ENCODE data around the gene JPH2. TPM values are rescaled to one million over a fixed set of nuclear protein-coding genes. Genes with fewer than 3 reads are reported as not detected.
A peak's percentile ranks its signal among the peaks of the same experiment; 100 is the strongest.

JPH2 gene
- total RNA-seq, 2 donors from 2014 or later, result 0.29 to 0.46 TPM

- DNase-seq (no peak), ATAC-seq (replicated peaks in 1 of 2) (no peak)
- peaks cover 40% of the 10 kb centered on the region for H3K4me1 Mint-ChIP-seq (ENCODE audit: low read depth)
- no peaks in the 10 kb centered on the region for H3K9me3 Mint-ChIP-seq
- peak overlapping the region; percentile 67 for H3K27ac Mint-ChIP-seq
- H3K27me3 Mint-ChIP-seq (ENCODE audit: low read depth), result no peaks in the 10 kb centered on the region
- no peak overlapping the region for H3K4me3 Mint-ChIP-seq
- no peaks in the 10 kb centered on the region for H3K36me3 Mint-ChIP-seq (ENCODE audit: insufficient read depth in 2 of 2)
These were observed 34.5 kb upstream of the JPH2 start for GRCh38 chr20:44221368-44221954.

- Mint-ChIP-seq H3K27ac (peak overlapping the region; percentile 44), H3K4me1 (ENCODE audit: low read depth) (peaks cover 46% of the 10 kb centered on the region), H3K27me3 (ENCODE audit: low read depth) (no peaks in the 10 kb centered on the region), H3K36me3 (ENCODE audit: insufficient read depth in 2 of 2) (no peaks in the 10 kb centered on the region), H3K9me3 (no peaks in the 10 kb centered on the region), H3K4me3 (peak overlapping the region; percentile 65 to 70)
- no peak for ATAC-seq (replicated peaks in 1 of 2)
- no peak for DNase-seq
These were observed 32.8 kb upstream of the JPH2 start for GRCh38 chr20:44219791-44220190.

- Mint-ChIP-seq H3K27me3 (ENCODE audit: low read depth) (no peaks in the 10 kb centered on the region), H3K4me3 (peak overlapping the region; percentile 65 to 70), H3K36me3 (ENCODE audit: insufficient read depth in 2 of 2) (no peaks in the 10 kb centered on the region), H3K9me3 (no peaks in the 10 kb centered on the region), H3K4me1 (ENCODE audit: low read depth) (peaks cover 46% of the 10 kb centered on the region), H3K27ac (peak overlapping the region; percentile 44)
- ATAC-seq (replicated peaks in 1 of 2), result peak; percentile 20 to 28
- DNase-seq, result no peak
These were observed 32.3 kb upstream of the JPH2 start for GRCh38 chr20:44219170-44219730.

GRCh38 chr20:44218446-44218845 is 31.5 kb upstream of the JPH2 start:
- Mint-ChIP-seq H3K4me3 (peak overlapping the region; percentile 65 to 70), H3K27me3 (ENCODE audit: low read depth) (no peaks in the 10 kb centered on the region), H3K36me3 (ENCODE audit: insufficient read depth in 2 of 2) (no peaks in the 10 kb centered on the region), H3K27ac (peak overlapping the region; percentile 13), H3K9me3 (no peaks in the 10 kb centered on the region), H3K4me1 (ENCODE audit: low read depth) (peaks cover 46% of the 10 kb centered on the region)
- ATAC-seq (replicated peaks in 1 of 2) (peak; percentile 65 to 73), DNase-seq (peak; percentile 63 to 65)

GRCh38 chr20:44217342-44218092 is 30.5 kb upstream of the JPH2 start:
- no peaks in the 10 kb centered on the region for H3K9me3 Mint-ChIP-seq
- DNase-seq (peak; percentile 71 to 74), ATAC-seq (replicated peaks in 1 of 2) (peak; percentile 70)
- no peaks in the 10 kb centered on the region for H3K27me3 Mint-ChIP-seq (ENCODE audit: low read depth)
- peak overlapping the region; percentile 65 to 70 for H3K4me3 Mint-ChIP-seq
- H3K36me3 Mint-ChIP-seq (ENCODE audit: insufficient read depth in 2 of 2), result no peaks in the 10 kb centered on the region
- peak overlapping the region; percentile 13 for H3K27ac Mint-ChIP-seq
- peaks cover 46% of the 10 kb centered on the region for H3K4me1 Mint-ChIP-seq (ENCODE audit: low read depth)

- Mint-ChIP-seq H3K27me3 (ENCODE audit: low read depth) (no peaks in the 10 kb centered on the region), H3K9me3 (no peaks in the 10 kb centered on the region), H3K4me3 (peak overlapping the region in 1 of 2 donors; percentile 12), H3K27ac (peak overlapping the region; percentile 2), H3K4me1 (ENCODE audit: low read depth) (peaks cover 57% of the 10 kb centered on the region), H3K36me3 (ENCODE audit: insufficient read depth in 2 of 2) (peaks cover 2% of the 10 kb centered on the region in 2 donors)
- ATAC-seq (replicated peaks in 1 of 2) (no peak), DNase-seq (peak; percentile 77 to 83)
These were observed 28.1 kb upstream of the JPH2 start for GRCh38 chr20:44215125-44215524.

- no peak overlapping the region for H3K27ac Mint-ChIP-seq
- no peaks in the 10 kb centered on the region for H3K9me3 Mint-ChIP-seq
- DNase-seq, result no peak
- no peak for ATAC-seq (replicated peaks in 1 of 2)
- H3K27me3 Mint-ChIP-seq (ENCODE audit: low read depth), result no peaks in the 10 kb centered on the region
- H3K4me1 Mint-ChIP-seq (ENCODE audit: low read depth), result peaks cover 54% of the 10 kb centered on the region
- H3K4me3 Mint-ChIP-seq, result no peak overlapping the region
- peaks cover 6% of the 10 kb centered on the region in 2 donors for H3K36me3 Mint-ChIP-seq (ENCODE audit: insufficient read depth in 2 of 2)
These were observed 25.8 kb upstream of the JPH2 start for GRCh38 chr20:44212792-44213191.

GRCh38 chr20:44211177-44212039 is 24.4 kb upstream of the JPH2 start:
- no peak for DNase-seq

GRCh38 chr20:44210406-44211176 is 23.6 kb upstream of the JPH2 start, which contains the start of gene OSER1:
TSS of gene OSER1 (minus strand) at chr20:44210771. CDS start at chr20:44206957, 3,814 bp downstream.
- Mint-ChIP-seq H3K4me3 (peak within 1 kb of the TSS; percentile 92 to 100), H3K9me3 (no peaks in the 10 kb centered on the region), H3K36me3 (ENCODE audit: insufficient read depth in 2 of 2) (peaks cover 6 to 11% of the 10 kb centered on the region in 2 donors), H3K4me1 (ENCODE audit: low read depth) (peaks cover 60% of the 10 kb centered on the region), H3K27ac (peak within 1 kb of the TSS; percentile 95), H3K27me3 (ENCODE audit: low read depth) (no peaks in the 10 kb centered on the region)
- DNase-seq (peak; percentile 97 to 99), ATAC-seq (replicated peaks in 1 of 2) (peak; percentile 88 to 89)

More at GRCh38 chr20:44211177-44212039, 24.4 kb upstream of the JPH2 start:
- H3K27me3 Mint-ChIP-seq (ENCODE audit: low read depth), result no peaks in the 10 kb centered on the region
- no peak for ATAC-seq (replicated peaks in 1 of 2)
- H3K4me1 Mint-ChIP-seq (ENCODE audit: low read depth), result peaks cover 57% of the 10 kb centered on the region
- peak overlapping the region; percentile 92 to 100 for H3K4me3 Mint-ChIP-seq
- H3K27ac Mint-ChIP-seq, result peak overlapping the region; percentile 95
- H3K9me3 Mint-ChIP-seq, result no peaks in the 10 kb centered on the region
- H3K36me3 Mint-ChIP-seq (ENCODE audit: insufficient read depth in 2 of 2), result peaks cover 6 to 10% of the 10 kb centered on the region in 2 donors

GRCh38 chr20:44209686-44210405 is 22.9 kb upstream of the JPH2 start:
- peak overlapping the region; percentile 92 to 100 for H3K4me3 Mint-ChIP-seq
- H3K4me1 Mint-ChIP-seq (ENCODE audit: low read depth), result peaks cover 56% of the 10 kb centered on the region
- DNase-seq (peak in 1 of 2 donors; percentile 16), ATAC-seq (replicated peaks in 1 of 2) (no peak)
- no peaks in the 10 kb centered on the region for H3K9me3 Mint-ChIP-seq
- no peaks in the 10 kb centered on the region for H3K27me3 Mint-ChIP-seq (ENCODE audit: low read depth)
- H3K36me3 Mint-ChIP-seq (ENCODE audit: insufficient read depth in 2 of 2), result peaks cover 6 to 11% of the 10 kb centered on the region in 2 donors
- H3K27ac Mint-ChIP-seq, result peak overlapping the region; percentile 95

GRCh38 chr20:44208770-44209169 is 21.8 kb upstream of the JPH2 start:
- Mint-ChIP-seq H3K4me3 (peak overlapping the region; percentile 92 to 100), H3K9me3 (no peaks in the 10 kb centered on the region), H3K27ac (peak overlapping the region; percentile 95), H3K36me3 (ENCODE audit: insufficient read depth in 2 of 2) (peaks cover 6 to 11% of the 10 kb centered on the region in 2 donors), H3K27me3 (ENCODE audit: low read depth) (no peaks in the 10 kb centered on the region), H3K4me1 (ENCODE audit: low read depth) (peaks cover 65% of the 10 kb centered on the region)
- no peak for ATAC-seq (replicated peaks in 1 of 2)
- DNase-seq, result peak in 1 of 2 donors; percentile 21

Data from activated T-cell treated with anti-CD3 and anti-CD28 coated beads, Interleukin-2, amount 50 U/mL, for 72 hours (primary cell).